ENCODE results near the gene CNTD1.
A peak's percentile ranks its signal among the peaks of the same experiment; 100 is the strongest.

The CNTD1 gene

DNA sequence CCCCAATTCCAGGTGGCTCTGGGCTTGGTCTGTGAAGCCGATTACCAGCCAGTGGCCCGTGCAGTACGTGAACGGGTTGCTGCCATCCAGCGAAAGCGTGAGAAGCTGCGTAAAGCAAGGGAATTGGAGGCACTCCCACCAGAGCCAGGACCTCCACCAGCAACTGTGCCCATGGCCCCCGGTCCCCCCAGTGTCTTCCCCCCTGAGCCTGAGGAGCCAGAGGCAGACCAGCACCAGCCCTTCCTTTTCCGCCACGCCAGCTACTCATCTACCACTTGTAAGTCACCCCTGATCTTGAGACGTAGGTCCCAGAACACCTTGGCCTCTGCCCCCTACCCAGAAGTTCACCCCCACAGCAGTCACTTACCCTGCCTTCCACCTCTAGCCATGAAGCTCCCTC, 11.4 kb upstream of the CNTD1 start (continued):
- TF ChIP-seq, protein P1, sequence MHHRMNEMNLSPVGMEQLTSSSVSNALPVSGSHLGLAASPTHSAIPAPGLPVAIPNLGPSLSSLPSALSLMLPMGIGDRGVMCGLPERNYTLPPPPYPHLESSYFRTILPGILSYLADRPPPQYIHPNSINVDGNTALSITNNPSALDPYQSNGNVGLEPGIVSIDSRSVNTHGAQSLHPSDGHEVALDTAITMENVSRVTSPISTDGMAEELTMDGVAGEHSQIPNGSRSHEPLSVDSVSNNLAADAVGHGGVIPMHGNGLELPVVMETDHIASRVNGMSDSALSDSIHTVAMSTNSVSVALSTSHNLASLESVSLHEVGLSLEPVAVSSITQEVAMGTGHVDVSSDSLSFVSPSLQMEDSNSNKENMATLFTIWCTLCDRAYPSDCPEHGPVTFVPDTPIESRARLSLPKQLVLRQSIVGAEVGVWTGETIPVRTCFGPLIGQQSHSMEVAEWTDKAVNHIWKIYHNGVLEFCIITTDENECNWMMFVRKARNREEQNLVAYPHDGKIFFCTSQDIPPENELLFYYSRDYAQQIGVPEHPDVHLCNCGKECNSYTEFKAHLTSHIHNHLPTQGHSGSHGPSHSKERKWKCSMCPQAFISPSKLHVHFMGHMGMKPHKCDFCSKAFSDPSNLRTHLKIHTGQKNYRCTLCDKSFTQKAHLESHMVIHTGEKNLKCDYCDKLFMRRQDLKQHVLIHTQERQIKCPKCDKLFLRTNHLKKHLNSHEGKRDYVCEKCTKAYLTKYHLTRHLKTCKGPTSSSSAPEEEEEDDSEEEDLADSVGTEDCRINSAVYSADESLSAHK (tag by site-specific recombination; IDR thresholded peaks at IDR 0.05): no peak
- TF ChIP-seq ZNF211 (tag by site-specific recombination; IDR thresholded peaks at IDR 0.05; ENCODE audit: low read depth): no peak
- no peak for TF ChIP-seq BCL11B (tag by site-specific recombination; IDR thresholded peaks at IDR 0.05; ENCODE audit: low read depth)
- no peak for TF ChIP-seq ZNF140 (tag by site-specific recombination; IDR thresholded peaks at IDR 0.05)
- no peak for TF ChIP-seq ZNF174 (tag by site-specific recombination; IDR thresholded peaks at IDR 0.05)

DNA sequence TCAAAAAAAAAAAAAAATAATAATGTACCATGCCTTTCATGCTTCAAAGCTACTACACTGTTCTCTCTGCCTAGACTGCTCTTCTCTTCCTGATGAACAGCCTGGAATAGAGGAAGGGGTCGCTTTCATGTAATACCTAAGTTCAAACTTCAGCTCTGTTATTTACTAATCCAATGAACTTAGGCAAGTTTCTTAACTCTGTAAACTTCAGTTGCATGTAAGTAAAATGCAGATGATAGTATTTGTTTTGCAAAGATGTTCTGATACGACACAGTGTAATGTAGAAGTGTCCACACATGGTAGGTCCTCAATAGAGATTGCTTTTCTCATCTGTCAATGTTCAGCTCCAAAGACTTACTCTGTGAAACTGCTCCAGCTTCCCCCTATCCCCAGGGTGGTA, 6.7 kb upstream of the CNTD1 start:
- Histone ChIP-seq H3K4me3 (ENCODE audit: low read depth, low read length) (no peak overlapping the region), H3K36me3 (ENCODE audit: control insufficient read depth in 2 of 2, insufficient read depth in 1 of 2, low read length in 2 of 2) (peaks cover 0 to 34% of the 10 kb centered on the region in 2 experiments; a peak in 2 of 3 replicates), H3K4me1 (ENCODE audit: control insufficient read depth, insufficient read depth, low read length) (no peaks in the 10 kb centered on the region), H3K27ac (ENCODE audit: extremely low read depth, low read depth, low read length) (no peak overlapping the region), H3K9me3 (ENCODE audit: control insufficient read depth, insufficient read depth, low read depth, low read length) (no peaks in the 10 kb centered on the region)
- TF ChIP-seq ZNF266 (tag by site-specific recombination; IDR thresholded peaks at IDR 0.05; ENCODE audit: low read depth) (no peak), ZNF341 (tag by site-specific recombination; IDR thresholded peaks at IDR 0.05; ENCODE audit: low read depth) (no peak)
- ChIA-PET POLR2A (interaction anchor here (0.5 to 1.8 kb wide), 3 partner anchors 11 to 108 kb away, joined by 3 to 6 read pairs (median 5); partner anchors contain the start of genes VPS25 and WNK4), CTCF (interaction anchor here (0.5 to 0.6 kb wide), 2 partner anchors 36 to 262 kb away, joined by 3 to 4 read pairs; no protein-coding TSS in a partner anchor)

DNA sequence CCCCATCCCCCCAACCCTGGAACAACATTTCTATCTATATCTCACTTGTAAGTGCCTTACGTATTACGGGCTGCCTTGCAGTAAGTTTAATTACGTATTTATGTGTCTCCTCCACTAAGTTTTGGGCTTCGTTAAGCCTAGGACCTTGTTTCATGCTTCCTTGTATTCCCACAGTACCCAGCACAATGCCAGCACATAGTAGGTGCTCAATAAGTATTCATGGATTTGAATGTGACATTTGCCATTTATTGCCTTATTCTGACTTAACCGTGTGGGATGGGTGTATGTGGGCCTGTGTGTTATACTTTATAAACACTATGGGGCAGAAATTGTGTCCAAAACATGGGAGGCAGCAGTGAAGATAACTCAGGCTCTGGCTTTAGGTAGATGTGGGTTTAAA, 6.1 kb upstream of the CNTD1 start:
- POLR2A ChIA-PET: interaction anchor here (1.1 to 1.8 kb wide), 2 partner anchors 12 to 19 kb away, joined by 5 to 6 read pairs; partner anchors contain the start of genes VPS25 and WNK4
- Histone ChIP-seq H3K4me1 (ENCODE audit: control insufficient read depth, insufficient read depth, low read length) (peaks cover under 1% of the 10 kb centered on the region; the same call in 1 of the 2 replicates), H3K27ac (ENCODE audit: extremely low read depth, low read depth, low read length) (no peak overlapping the region), H3K4me3 (ENCODE audit: low read depth, low read length) (no peak overlapping the region), H3K9me3 (ENCODE audit: control insufficient read depth, insufficient read depth, low read depth, low read length) (no peaks in the 10 kb centered on the region), H3K36me3 (ENCODE audit: control insufficient read depth in 2 of 2, insufficient read depth in 1 of 2, low read length in 2 of 2) (peaks cover 0 to 40% of the 10 kb centered on the region in 2 experiments; a peak in 2 of 3 replicates)
- CTCF ChIA-PET: interaction anchor here (0.5 to 0.9 kb wide), 3 partner anchors 110 to 262 kb away, joined by 3 to 4 read pairs (median 4); partner anchors contain the start of gene CNTNAP1
- TF ChIP-seq GLIS2 (tag by site-specific recombination; IDR thresholded peaks at IDR 0.05): no peak
- TF ChIP-seq ZNF514 (tag by site-specific recombination; IDR thresholded peaks at IDR 0.05): no peak
- no peak for TF ChIP-seq ZNF132 (tag by site-specific recombination; IDR thresholded peaks at IDR 0.05; ENCODE audit: borderline replicate concordance)

DNA sequence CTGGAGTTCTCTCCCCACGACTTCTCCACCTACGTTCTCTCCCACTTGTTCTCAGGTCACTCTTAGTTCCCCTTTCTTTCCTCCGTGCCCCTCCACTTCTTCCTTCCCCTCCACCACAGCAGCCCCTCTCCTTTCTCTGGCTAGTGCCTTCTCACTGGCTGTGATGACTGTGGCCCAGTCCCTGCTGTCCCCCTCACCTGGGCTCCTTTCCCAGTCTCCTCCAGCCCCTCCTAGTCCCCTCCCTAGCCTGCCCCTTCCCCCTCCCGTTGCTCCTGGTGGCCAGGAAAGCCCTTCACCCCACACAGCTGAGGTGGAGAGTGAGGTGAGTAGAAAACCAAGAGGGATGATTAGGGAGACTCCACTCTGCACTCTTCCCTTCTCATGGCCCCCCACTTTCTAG, 3.6 kb upstream of the CNTD1 start:
- H3K4me3 ChIP-seq (ENCODE audit: low read depth, low read length): no peak overlapping the region
- H3K4me1 ChIP-seq (ENCODE audit: control insufficient read depth, insufficient read depth, low read length): peaks cover 5% of the 10 kb centered on the region; the same call in 1 of the 2 replicates
- ChIA-PET CTCF (no interaction called here), POLR2A (interaction anchor here (1.0 to 2.2 kb wide), 4 partner anchors 8 to 29 kb away, joined by 3 to 9 read pairs (median 4); partner anchors contain the start of gene BECN1)
- TF ChIP-seq EGR2 (tag by site-specific recombination; IDR thresholded peaks at IDR 0.05; ENCODE audit: low read depth): peak; percentile 21; the same call in 1 of the 2 replicates
- TF ChIP-seq ZBTB1 (tag by site-specific recombination; IDR thresholded peaks at IDR 0.05): no peak
- no peak for TF ChIP-seq SCRT2 (tag by site-specific recombination; IDR thresholded peaks at IDR 0.05)
- 0 out of 2 replicates have a peak, but pooled peaks have one; percentile 5 for TF ChIP-seq PRDM1 (tag by site-specific recombination; IDR thresholded peaks at IDR 0.05)
- TF ChIP-seq ZNF341 (tag by site-specific recombination; IDR thresholded peaks at IDR 0.05; ENCODE audit: low read depth): no peak
- no peak for TF ChIP-seq ZNF157 (tag by site-specific recombination; IDR thresholded peaks at IDR 0.05)
- no peak for TF ChIP-seq ZNF501 (tag by site-specific recombination; IDR thresholded peaks at IDR 0.05)
- TF ChIP-seq ZNF555 (tag by site-specific recombination; conservative IDR thresholded peaks at IDR 0.05): no peak
- no peak overlapping the region for H3K27ac ChIP-seq (ENCODE audit: extremely low read depth, low read depth, low read length)
- peaks cover 0 to 33% of the 10 kb centered on the region in 2 experiments; a peak in 1 of 3 replicates for H3K36me3 ChIP-seq (ENCODE audit: control insufficient read depth in 2 of 2, insufficient read depth in 1 of 2, low read length in 2 of 2)
- H3K9me3 ChIP-seq (ENCODE audit: control insufficient read depth, insufficient read depth, low read depth, low read length): no peaks in the 10 kb centered on the region
